GM03348 (cell line): ENCODE data around the gene DUSP23.
A peak's percentile ranks its signal among the peaks of the same experiment; 100 is the strongest.

ENCODE experiments used
- DNase-seq: peaks from one replicate; pipeline ENCODE4 v3.0.0; 2012; ENCODE audit warnings: low spot score

The DUSP23 gene

DNA sequence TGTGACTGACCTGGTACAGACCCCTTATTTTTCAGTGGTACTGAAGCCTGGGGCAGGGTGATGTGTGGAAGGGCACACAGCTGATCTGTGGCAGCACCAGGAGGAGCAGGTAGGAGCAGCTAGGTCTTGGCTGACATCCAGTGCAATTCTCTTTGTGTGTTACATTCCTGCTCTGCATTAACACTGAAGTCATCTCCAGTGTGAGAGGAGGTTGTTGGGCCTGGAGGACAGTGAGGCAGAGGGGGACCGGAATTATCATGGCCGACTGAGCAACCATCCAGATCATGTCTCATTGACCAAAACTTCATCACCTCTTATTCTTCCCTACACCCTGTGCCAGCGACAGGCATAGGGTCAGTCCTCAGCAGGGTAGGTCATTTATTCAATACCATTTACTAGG, 47.4 kb downstream of the DUSP23 start:
- DNase-seq = no peak

DNA sequence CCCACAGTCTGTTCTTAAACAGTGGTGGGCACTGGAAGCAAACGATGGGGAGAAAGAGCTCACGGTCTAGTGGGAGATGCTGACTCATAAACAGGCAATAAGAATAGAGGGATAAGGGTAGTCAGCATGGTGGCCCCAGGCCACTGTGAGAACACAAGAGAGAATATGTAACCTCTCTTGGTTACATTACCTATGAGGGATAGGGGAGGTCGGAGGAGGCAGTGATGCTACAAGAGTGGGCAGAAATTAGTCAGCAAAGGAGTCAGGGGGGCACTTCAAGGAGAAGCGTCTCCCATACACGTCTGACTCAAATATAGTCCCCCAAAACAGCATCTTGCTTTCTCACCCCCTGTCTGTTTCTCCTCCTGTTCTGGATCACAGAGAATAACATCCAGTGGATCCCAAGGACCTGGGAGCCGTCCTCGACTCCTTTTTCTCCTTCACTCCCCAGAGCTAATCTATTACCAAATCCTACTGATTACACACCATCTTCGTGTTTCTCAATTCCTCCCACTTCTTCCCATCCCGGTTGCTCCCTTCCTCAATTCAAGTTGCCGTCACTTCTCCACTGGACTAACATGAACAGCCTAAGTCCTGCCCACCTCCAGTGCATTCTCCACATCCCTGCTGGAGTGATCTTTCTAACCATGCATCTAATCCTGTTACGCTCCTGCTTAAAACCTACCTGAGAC, 48.0 kb downstream of the DUSP23 start:
- no peak for DNase-seq

DNA sequence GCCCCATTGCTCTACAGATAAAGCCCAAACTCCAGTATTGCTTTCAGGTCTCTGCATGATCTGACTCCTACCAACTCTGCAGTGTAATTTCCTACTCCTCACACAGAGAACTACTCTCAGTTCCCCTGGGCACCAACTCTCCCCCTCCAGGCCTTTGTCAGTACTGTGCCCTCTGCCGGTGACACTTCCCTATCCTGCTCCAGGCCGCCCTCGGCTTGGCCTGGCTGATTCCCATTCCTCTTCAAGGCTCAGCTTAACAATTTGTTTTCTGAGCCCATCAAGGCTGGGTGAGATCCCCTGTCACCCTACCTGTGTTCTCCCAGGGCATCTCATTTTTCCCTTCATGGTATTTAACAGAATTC, 48.5 kb downstream of the DUSP23 start:
- DNase-seq = peak; percentile 36

DNA sequence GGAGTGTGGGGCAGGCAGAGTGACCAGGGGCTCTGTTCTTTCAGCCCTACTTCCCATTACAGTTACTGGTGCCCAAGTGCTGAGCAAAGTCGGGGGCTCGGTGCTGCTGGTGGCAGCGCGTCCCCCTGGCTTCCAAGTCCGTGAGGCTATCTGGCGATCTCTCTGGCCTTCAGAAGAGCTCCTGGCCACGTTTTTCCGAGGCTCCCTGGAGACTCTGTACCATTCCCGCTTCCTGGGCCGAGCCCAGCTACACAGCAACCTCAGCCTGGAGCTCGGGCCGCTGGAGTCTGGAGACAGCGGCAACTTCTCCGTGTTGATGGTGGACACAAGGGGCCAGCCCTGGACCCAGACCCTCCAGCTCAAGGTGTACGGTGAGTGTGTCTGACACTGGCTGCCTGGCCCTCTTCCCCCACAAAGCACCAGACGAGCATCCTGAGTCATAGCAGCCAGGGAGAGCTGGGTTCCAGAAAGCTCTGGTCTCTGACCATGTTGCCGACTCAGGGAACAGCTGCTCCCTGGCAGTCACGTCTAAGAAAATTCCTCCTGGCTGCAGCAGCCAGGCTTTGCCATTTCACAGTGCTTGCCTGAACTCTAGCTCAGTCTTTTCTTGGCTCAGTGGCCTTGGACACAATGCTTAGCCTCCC, 49.2 kb downstream of the DUSP23 start:
- peak; percentile 86 for DNase-seq

DNA sequence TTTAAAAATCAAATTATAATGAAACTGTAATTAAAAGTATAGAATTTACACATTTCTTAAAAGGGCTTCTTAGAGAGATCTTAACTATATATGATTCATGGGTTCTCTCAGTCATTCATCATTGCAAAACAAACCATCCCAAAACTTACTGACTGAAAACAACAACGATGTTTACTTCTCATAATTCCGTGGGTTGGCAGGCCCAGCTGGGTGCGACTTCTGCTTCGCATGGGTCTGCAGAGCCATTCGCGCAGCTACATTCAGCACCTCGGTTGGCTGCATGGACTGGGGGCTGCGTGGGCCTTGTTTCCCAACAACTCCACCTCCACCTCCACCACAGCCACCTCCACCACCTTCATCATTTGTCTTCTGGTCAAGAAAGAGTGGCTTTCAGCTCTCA, 50.0 kb downstream of the DUSP23 start:
- no peak for DNase-seq

DNA sequence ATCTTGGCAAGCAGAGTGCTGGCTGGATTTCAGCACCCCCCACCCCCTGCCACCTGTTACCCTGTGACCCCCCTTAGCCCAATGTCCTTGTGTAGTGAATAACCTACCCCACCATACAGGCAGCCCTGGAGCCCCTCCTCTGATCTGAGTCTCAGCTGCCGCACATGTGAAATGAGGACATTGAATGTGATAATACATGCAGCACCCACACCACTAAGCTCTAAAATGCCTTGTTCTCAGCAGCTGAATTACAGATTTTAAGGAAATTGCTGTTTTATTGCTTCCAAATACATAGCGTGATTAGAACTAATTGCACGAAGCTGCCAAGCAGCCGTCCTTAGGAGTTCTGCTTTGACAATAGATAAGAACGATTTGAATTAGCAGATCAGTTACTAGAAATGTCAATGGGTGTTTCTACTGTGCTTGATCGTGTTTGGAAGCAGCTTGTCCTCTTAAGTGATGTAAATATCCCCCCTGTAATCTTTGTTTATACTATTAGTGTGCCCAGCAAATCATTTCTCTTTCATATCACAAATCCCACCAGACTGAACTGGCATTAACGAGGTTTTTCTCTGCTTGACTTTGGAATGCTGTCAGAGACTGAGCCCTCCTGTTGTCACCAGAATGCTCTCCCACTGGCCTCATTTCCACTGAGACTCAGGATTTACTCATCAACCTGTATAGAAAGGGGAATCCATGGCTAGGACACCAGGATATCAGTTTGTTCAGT, 50.8 kb downstream of the DUSP23 start:
- no peak for DNase-seq
